ENCODE data around the gene DLL4. TPM values are rescaled to one million over a fixed set of nuclear protein-coding genes. Genes with fewer than 3 reads are reported as not detected.

DLL4 gene
- total and polyA plus RNA-seq, 12 donors, result 0.66 to 15.9 (median 3.9) TPM

DNA sequence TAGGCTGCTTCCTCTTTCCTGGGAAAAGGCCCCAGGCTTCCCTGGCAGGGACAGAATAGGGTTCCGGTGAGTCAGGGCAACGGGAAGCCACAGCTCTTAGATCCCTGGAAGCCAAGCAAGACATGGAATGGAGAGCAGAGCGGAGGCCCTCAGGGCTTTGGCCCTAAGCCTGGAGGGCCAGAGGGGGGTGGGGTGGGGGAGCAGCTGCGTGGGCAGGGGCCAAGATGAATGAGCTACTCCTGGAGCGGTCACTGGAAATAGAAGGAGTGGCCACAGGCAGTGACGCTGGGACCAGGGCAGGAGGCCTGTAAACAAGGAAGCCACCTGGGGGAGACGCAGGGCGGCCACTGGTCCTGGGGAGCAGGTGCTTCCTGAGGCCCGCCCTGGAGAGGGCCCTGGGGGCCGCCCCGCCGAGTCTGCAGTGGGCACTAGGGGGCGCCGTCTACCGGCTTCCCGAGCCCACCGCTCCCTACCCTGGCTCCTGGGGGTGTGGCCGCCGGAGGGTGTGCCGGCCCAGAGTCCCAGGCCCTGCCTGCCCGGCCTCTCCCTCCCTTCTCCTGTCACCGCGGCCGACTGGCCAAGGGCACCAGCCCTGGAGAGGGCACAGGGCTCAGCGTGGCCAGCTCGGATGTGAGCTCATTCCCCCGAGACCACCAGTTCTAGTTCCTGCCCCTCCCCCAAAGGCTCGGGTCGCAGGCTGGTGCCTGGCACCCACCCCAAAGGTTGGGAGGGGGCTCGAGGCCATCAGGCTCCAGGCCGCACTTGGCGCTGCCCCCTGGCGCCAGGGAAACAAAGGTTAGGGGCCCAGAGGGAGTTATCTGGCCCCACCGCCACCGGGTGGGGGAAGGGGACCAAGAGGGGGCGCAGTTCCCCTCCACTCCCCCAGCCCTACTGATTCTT, 22.8 kb upstream of the DLL4 start:
- H3K9me3 ChIP-seq (replicated peaks in 1 of 3), result no peaks in the 10 kb centered on the region
- peak overlapping the region; percentile 78 to 98 (median 91) for H3K27ac ChIP-seq
- intact Hi-C loops (cut with DNase I), result loop anchor here (5.0 kb wide), 2 partner anchors 36 to 116 kb away; no protein-coding TSS in a partner anchor
- peak overlapping the region in 2 of 4 donors; percentile 31 to 52 for H3K4me3 ChIP-seq
- H3K27me3 ChIP-seq, result no peaks in the 10 kb centered on the region
- H3K4me1 ChIP-seq (replicated peaks in 1 of 2), result peaks cover 24 to 52% of the 10 kb centered on the region in 2 donors
- TF ChIP-seq, protein P1, sequence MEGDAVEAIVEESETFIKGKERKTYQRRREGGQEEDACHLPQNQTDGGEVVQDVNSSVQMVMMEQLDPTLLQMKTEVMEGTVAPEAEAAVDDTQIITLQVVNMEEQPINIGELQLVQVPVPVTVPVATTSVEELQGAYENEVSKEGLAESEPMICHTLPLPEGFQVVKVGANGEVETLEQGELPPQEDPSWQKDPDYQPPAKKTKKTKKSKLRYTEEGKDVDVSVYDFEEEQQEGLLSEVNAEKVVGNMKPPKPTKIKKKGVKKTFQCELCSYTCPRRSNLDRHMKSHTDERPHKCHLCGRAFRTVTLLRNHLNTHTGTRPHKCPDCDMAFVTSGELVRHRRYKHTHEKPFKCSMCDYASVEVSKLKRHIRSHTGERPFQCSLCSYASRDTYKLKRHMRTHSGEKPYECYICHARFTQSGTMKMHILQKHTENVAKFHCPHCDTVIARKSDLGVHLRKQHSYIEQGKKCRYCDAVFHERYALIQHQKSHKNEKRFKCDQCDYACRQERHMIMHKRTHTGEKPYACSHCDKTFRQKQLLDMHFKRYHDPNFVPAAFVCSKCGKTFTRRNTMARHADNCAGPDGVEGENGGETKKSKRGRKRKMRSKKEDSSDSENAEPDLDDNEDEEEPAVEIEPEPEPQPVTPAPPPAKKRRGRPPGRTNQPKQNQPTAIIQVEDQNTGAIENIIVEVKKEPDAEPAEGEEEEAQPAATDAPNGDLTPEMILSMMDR (IDR thresholded peaks at IDR 0.05), result peak; percentile 61 to 92 (median 76)
- TF ChIP-seq POLR2A (IDR thresholded peaks at IDR 0.05), result peak in 1 of 2 donors; percentile 72
- peaks cover 0 to 20% of the 10 kb centered on the region in 2 donors for H3K36me3 ChIP-seq (replicated peaks in 1 of 2)
- DNase-seq, result peak; percentile 91 to 98 (median 96)
- 0 to 2% (median 1%) methylated on average over 5 to 36 of the region's 36 CpGs for WGBS, 4 donors

DNA sequence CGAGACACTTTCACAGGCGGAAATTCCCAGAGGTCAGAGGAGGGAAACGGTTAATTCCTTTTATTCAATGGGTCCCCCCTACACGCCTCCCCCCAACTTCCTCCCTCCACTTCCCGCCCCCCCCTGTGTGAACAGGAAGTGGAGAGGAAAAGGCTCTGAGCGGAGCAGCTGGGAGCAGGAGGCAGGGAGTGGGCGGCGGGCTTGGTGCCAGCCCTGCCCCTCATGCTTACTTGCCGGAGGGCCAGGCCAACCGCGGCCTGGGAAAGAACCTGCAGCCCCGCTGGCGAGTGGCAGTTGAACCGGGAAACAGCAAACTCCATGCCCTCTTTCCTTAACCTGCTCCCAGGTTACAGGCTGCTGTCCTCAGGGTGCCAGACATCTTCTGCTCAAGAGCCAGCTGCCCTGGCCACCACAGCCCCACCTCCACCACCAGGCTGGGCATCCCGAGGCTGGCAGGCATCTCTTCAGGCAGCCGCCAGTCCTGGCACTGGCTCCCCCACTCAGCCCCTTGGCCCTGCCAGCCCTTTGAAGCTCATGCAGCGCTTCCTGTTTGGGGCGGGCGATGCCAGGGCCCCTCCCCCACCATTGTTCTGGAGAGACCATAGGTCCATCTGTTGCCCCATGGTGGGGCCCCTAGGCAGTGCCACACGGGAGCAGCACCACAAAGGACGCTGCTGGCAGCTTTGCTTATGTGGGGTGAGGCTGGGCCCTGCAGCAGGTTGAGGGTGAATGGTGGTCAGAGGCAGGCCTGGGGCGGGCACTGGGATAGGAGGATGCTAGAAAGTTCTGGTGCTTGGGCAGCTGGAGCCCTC, 21.9 kb upstream of the DLL4 start:
- DNase-seq, result peak in 6 of 7 donors; percentile 48 to 77 (median 58)
- Histone ChIP-seq H3K27ac (peak overlapping the region; percentile 78 to 98 (median 91)), H3K9me3 (replicated peaks in 1 of 3) (no peaks in the 10 kb centered on the region), H3K36me3 (replicated peaks in 1 of 2) (peaks cover 0 to 16% of the 10 kb centered on the region in 2 donors), H3K27me3 (no peaks in the 10 kb centered on the region), H3K4me3 (peak overlapping the region in 1 of 4 donors; percentile 52), H3K4me1 (replicated peaks in 1 of 2) (peaks cover 24 to 52% of the 10 kb centered on the region in 2 donors)
- 27 to 34% (median 29%) methylated on average over 14 to 22 of the region's 22 CpGs for WGBS, 4 donors
- intact Hi-C loops (cut with DNase I), result loop anchor here (5.0 kb wide), 2 partner anchors 35 to 115 kb away; no protein-coding TSS in a partner anchor
- TF ChIP-seq, protein P1 (IDR thresholded peaks at IDR 0.05), result no peak
- TF ChIP-seq POLR2A (IDR thresholded peaks at IDR 0.05), result no peak

DNA sequence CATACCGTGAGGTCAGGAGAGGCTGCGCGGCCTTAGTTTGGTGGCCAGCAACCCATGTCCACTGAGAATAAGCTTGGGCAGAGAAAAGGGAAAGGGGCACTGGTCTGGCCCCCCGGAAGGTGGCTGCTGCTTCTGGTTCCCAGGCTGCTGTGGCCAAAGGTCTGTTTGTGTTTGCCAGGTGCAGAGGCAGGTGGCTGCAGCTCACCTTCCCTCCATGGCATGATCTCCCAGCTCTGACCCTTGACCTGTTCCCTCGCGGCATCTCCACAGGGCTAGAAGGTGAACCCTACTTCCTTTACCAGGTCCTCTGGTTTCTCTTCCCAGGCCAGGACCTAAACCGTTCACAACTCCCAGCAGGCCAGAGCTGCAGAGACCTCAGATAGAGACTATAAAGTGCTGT, 21.0 kb upstream of the DLL4 start:
- Histone ChIP-seq H3K36me3 (replicated peaks in 1 of 2) (peaks cover 0 to 8% of the 10 kb centered on the region in 2 donors), H3K4me3 (no peak overlapping the region), H3K27me3 (no peaks in the 10 kb centered on the region), H3K4me1 (replicated peaks in 1 of 2) (peaks cover 24 to 47% of the 10 kb centered on the region in 2 donors), H3K9me3 (replicated peaks in 1 of 3) (no peaks in the 10 kb centered on the region), H3K27ac (peak overlapping the region in 2 of 5 donors; percentile 97 to 98)
- TF ChIP-seq, protein P1 (IDR thresholded peaks at IDR 0.05), result no peak
- TF ChIP-seq POLR2A (IDR thresholded peaks at IDR 0.05), result no peak
- no peak for DNase-seq
- intact Hi-C loops (cut with DNase I), result loop anchor here (5.0 kb wide), 2 partner anchors 34 to 114 kb away; no protein-coding TSS in a partner anchor
- WGBS, 4 donors, result 73 to 93% (median 88%) methylated on average over 4 to 7 of the region's 7 CpGs
